GM19351 (cell line): ENCODE data around the gene PDE2A.

Experiments used
- ATAC-seq: cut with Tn5 transposase; IDR thresholded peaks from one replicate; pipeline ENCODE4 v1.9.1; 2021; ENCODE audit warnings: mild to moderate bottlenecking, moderate library complexity; ENCODE audit not compliant: unreplicated experiment

The PDE2A gene

DNA sequence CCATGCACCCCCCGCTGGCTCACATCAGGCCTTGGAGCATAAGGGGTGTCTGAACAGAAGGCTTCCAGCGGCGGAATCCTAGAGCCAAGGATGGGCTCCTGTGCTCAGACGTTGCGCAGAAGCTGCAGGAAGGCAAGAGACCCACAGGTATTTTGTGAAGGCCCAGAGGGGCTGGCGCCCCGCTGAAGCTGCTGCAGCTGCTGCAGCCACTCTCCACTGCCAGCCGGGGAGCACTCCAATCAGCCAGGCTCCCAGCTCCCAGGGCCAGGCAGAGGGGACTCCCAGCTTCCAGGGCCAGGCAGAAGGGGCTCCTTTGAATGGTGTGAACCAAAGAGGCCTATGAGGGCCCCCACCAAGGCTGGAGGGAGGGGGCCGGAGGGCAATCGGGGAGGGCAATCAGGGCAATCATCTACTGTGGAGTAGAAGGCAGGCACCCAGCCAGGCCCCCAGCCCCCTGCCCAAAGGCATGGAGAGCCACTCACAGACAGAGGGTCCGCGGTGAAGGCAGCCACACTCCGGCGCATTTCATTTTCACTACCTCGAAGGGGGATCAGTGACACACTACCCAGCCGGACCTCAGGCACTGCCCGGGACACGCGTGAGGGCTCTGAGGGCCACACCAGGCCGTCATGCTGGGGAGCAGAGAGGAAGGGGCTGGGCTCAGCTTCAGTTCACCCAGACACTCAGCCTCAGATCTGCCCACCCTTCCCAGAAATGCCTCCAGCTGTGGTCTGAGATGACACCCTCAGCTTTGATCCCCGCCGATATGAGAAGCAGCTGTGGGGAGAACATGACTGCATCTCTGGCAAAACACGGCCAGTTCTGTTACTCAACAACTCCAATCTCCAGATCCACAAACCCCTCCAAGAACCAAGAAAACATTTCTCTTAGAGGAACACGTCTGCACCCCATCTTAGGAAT, 11.6 kb upstream of the PDE2A start:
- no peak for ATAC-seq

DNA sequence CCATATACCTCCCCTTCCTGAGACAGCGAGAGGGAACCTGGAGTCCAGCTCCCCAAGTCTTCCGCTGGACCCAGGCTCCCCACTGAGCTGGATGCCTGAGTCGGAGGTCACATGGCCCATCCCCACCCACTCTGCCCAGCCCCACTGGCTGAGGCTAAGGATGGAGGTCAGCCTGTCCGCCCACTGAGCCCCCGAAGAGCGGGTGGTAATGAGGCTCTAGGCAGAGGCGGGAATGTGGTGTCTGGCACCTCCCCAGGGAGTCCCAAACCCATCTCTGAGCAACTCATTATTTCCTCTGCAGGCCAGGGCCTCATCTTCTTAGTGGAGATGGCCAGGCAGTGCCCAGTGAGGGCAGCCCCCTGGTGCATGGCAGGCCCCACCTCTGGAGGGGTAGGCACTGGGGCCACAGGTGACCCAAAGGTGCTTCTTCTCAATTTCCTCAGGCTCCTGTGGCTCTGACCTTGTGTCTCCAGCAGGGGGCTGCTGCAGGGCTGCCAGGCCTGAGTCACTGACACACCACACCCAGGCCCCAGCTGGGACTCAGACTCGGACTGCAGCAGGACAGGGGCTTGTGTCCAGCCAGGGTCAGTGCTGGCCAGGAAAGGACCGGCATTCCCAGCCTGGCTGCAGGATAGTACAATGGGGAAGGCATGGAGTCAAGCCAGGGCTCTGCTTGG, 10.2 kb upstream of the PDE2A start:
- ATAC-seq: peak; percentile 67

DNA sequence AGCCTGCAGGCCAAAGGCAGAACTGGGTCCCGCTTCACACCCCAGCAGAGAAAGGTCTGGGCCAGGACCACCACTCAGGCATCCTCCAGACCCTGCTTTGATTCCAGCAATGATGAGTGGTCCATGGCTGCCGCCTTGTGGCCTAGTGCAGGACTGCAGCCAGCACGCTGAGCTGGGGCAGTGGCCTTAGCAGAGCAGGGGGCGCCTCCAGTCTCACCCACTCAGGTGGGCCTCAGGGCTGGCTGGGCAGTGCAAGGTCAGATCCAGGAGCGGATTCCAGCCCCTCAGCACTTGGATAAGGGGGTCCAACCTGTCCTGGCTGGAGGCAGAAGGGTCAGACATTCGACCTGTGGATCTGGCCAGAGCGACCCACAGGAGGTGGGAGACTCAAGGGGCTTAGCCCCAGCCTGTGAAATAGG, 9.6 kb upstream of the PDE2A start:
- peak; percentile 59 for ATAC-seq

GRCh38 chr11:72682858-72683243, 8.6 kb upstream of the PDE2A start:
- no peak for ATAC-seq

- no peak for ATAC-seq
Observed at GRCh38 chr11:72682238-72682857, 8.1 kb upstream of the PDE2A start.

GRCh38 chr11:72681226-72682153, 7.3 kb upstream of the PDE2A start:
- ATAC-seq: no peak

DNA sequence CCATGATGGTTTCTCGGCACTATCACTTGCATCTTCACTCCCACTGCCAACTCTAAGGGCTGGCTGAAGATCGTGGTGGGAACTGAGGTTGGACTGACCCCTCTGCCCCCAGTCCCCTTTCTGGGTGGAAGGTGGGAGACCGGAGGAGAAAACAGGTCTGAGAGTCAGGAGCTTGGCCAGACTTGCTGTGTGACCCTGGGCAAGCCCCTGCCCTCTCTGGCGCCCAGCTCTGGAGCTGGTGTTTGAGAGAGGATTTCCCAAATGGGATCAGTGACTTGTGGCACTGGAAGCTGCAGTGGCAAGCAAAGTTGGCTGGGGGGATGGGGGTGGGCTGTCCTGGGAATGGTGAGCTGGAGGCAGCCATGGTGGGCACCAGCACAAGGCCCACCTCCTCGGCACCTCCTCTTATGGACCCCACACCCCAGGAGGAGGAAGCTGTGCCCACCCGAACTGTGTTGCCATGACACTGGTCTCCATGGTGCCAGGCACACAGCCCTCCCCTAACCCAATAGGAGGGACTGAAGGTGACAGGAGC, 6.5 kb upstream of the PDE2A start:
- ATAC-seq: no peak

DNA sequence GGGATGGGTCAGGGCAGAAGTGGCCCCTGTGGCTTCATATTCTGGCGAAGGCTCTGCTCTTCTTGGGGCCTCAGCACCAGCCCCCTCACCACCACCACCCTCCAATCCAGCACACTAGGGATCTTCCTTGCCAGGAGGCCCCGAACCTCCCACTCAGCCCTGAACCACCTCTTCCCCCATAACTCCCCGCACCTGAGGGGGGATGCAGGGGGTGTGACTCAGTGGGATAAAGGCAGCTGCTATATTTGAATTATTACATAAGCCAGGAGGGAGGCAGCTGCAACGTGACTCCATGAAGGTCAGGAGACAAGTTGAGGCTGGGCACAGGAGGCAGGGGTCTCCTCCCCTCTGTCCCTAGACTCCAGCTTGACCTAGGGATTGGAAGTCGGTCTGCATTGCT, 5.6 kb upstream of the PDE2A start:
- ATAC-seq: no peak

DNA sequence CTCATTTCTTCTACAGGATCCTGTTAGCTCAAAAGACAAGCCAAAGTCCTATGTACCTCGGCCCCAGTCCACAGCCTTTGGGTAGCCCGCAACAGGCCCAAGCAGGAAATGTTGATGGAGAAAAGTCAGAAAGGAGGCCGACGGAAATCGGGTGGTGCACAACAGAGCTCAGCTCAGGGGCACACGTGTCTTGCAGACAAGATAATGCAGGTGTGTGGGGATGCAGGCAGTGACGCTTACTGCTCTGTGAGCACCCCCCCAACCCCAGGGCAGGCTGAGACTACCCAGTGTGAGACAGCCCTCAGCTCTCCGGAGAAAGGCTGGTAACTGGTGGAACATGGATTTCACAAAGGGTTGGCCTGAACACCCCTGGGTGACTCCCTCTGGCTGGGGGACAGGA, 4.3 kb upstream of the PDE2A start:
- ATAC-seq: no peak

GRCh38 chr11:72676861-72677341, 2.7 kb upstream of the PDE2A start:
- no peak for ATAC-seq

DNA sequence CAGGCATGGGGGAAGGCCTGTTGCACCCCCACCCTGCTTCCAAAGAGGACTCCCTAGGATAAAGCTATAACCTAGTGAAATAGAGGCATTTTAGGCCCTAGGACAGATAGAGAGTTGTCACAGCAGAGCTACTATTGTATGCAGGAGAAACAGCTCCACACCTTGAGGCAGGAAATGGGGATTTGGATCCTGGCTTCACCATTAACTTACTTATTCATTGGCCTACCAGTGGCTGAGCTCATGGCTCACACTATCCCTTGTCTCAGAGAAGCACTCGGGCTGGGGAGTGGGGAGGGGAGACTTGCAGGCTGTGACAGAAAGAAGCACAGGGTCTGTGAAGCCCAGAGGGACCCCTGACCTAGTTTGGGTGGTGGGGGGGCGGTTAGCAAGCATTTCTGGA, 999 bp upstream of the PDE2A start:
- no peak for ATAC-seq

- no peak for ATAC-seq
Observed at GRCh38 chr11:72673284-72673942, 809 bp downstream of the PDE2A start.

DNA sequence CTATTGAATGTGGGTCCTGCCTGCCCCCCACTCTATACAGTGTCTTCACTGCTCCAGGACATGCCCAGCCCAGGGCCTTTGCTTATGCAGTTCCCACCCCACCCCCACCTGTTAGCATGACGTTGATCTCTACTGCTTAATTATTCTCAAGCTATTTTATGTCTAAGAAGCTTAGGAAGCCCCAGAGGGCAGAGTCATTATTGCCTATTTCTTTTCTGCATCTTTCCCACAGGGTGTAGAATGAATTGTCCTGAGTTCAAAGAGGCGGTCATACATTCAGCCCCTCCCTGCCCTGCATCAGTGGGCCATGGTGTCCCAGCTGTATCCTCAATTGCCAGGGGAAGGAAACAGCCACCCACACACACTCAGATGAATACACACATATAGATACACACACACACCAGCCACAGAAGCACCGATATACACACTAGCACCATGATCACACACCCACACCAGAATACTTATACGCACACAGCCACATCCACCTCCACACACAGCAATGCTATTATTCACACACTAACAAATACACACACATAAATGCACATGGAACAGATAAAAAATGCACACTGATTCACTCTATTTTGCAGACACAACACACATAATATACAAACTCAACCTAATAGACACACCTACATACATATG, 1.5 kb downstream of the PDE2A start:
- no peak for ATAC-seq

GRCh38 chr11:72671152-72672099, 2.8 kb downstream of the PDE2A start:
- no peak for ATAC-seq

GRCh38 chr11:72670041-72670440, 4.2 kb downstream of the PDE2A start:
- no peak for ATAC-seq

DNA sequence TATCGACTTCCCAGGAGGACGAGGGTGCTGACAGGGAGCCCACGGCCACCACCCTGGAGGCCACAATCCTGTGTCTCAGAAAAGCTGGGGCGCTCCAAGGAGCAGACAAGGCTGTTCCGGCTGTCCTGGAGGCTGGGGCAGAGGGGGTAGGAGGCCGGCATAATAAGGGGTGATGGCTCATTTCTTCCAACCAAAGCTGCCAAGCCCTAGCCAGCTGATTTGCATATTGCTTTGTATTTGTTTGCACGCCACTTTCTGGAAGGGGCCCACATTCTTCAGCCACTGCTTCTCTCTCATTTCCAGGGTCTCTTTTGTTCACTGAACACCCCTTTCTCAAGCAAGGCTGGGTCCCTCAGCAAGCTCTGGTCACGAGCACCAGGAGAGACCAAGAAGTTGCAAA, 4.7 kb downstream of the PDE2A start:
- no peak for ATAC-seq

GRCh38 chr11:72668629-72669347, 5.4 kb downstream of the PDE2A start:
- ATAC-seq: peak; percentile 92
